Naive thymus-derived CD4-positive, alpha-beta T cell (primary cell): ENCODE measurements around the gene EPSTI1. TPM values are rescaled to one million over a fixed set of nuclear protein-coding genes. Genes with fewer than 3 reads are reported as not detected.
A peak's percentile ranks its signal among the peaks of the same experiment; 100 is the strongest.

Experiments used
- ATAC-seq: fragments of 150-1000 bp; cut with Tn5 transposase; 2 replicates; pipeline ENCODE4 v1.10.0; 2021; ENCODE audit warnings: mild to moderate bottlenecking, moderate library complexity
- CTCF ChIA-PET: fragments of 350-600 bp; sonication (Branson Sonifier 250); formaldehyde crosslinking; loops from one replicate; lab custom pipeline; 2021; ENCODE audit warnings: antibody characterized with exemption; lab: Charles Lee
- POLR2A ChIA-PET: fragments of 350-600 bp; sonication (Branson Sonifier 250); formaldehyde crosslinking; loops from one replicate; lab custom pipeline; 2021; ENCODE audit warnings: antibody characterized with exemption, inconsistent platforms; lab: Charles Lee
- DNase-seq, 9 donors: peaks; one replicate each; pipeline versions ENCODE4 v3.0.0 to v3.0.0-alpha.2; 2020 to 2022; ENCODE audit warnings: mixed read lengths in 1 of 9
- H3K27ac ChIP-seq: one replicate; pipeline ENCODE4 v1.7.0; 2013; ENCODE audit warnings: mild to moderate bottlenecking, low read depth, low read length, moderate library complexity
- H3K27me3 ChIP-seq, 2 donors: one replicate each; pipeline ENCODE4 v1.7.0; 2013; ENCODE audit warnings: low read length in 2 of 2, mild to moderate bottlenecking in 2 of 2, moderate library complexity in 2 of 2; ENCODE audit not compliant: control insufficient read depth in 2 of 2, insufficient read depth in 2 of 2
- H3K36me3 ChIP-seq, 3 experiments: 1 replicate in 2 of 3; 2 replicates in 1 of 3; pipeline ENCODE4 v1.7.0; 2013; ENCODE audit warnings: low read length in 3 of 3, mild to moderate bottlenecking in 3 of 3, moderate library complexity in 1 of 3; ENCODE audit not compliant: insufficient read depth in 3 of 3, control insufficient read depth in 2 of 3
- H3K4me1 ChIP-seq, 2 donors: one replicate each; pipeline ENCODE4 v1.7.0; 2013; ENCODE audit warnings: low read length in 2 of 2, mild to moderate bottlenecking in 2 of 2, moderate library complexity in 1 of 2; ENCODE audit not compliant: control insufficient read depth in 2 of 2, insufficient read depth in 2 of 2
- H3K4me3 ChIP-seq: 2 replicates; pipeline ENCODE4 v1.7.0; 2013; ENCODE audit warnings: mild to moderate bottlenecking, low read length
- H3K9me3 ChIP-seq, 3 experiments: 1 replicate in 2 of 3; 2 replicates in 1 of 3; pipeline ENCODE4 v1.7.0; 2013; ENCODE audit warnings: low read length in 3 of 3; ENCODE audit not compliant: control insufficient read depth in 2 of 3
- H3K27ac Mint-ChIP-seq, 9 donors: one replicate each; pipeline ENCODE4 v1.8.0; 2020 to 2022; ENCODE audit warnings: mixed read lengths in 9 of 9, mild to moderate bottlenecking in 8 of 9, moderate library complexity in 5 of 9, inconsistent platforms in 2 of 9
- H3K27me3 Mint-ChIP-seq, 5 donors: one replicate each; pipeline ENCODE4 v1.8.0; 2021 to 2022; ENCODE audit warnings: mixed read lengths in 5 of 5, mild to moderate bottlenecking in 1 of 5
- H3K36me3 Mint-ChIP-seq, 5 donors: one replicate each; pipeline ENCODE4 v1.8.0; 2020 to 2022; ENCODE audit warnings: mixed read lengths in 5 of 5, mild to moderate bottlenecking in 3 of 5, inconsistent platforms in 1 of 5
- H3K4me1 Mint-ChIP-seq, 7 donors: one replicate each; pipeline ENCODE4 v1.8.0; 2020 to 2022; ENCODE audit warnings: mixed read lengths in 7 of 7, mild to moderate bottlenecking in 3 of 7, inconsistent platforms in 1 of 7
- H3K4me3 Mint-ChIP-seq, 10 donors: one replicate each; pipeline ENCODE4 v1.8.0; 2020 to 2022; ENCODE audit warnings: mild to moderate bottlenecking in 10 of 10, mixed read lengths in 10 of 10, moderate library complexity in 6 of 10, inconsistent platforms in 2 of 10
- H3K9me3 Mint-ChIP-seq, 11 donors: one replicate each; pipeline ENCODE4 v1.8.0; 2020 to 2022; ENCODE audit warnings: mixed read lengths in 11 of 11, mild to moderate bottlenecking in 4 of 11, inconsistent platforms in 1 of 11, moderate library complexity in 1 of 11
- intact Hi-C, 2 donors: fragments of 100-400 bp; cut with micrococcal nuclease; formaldehyde crosslinking; loops; one replicate each; pipeline ENCODE4 v1.15.1; 2023
- polyA plus RNA-seq, 2 donors: library from polyadenylated mRNA; unstranded; fragments of 300-500 nt; fragmentation: Illumina TruSeq; gene quantifications; one replicate each; pipeline ENCODE4 v1.2.3, GENCODE V29; 2021
- total RNA-seq, 6 experiments: library from RNA in 5 of 6; stranded (reverse) in 5 of 6; gene quantifications; 1 replicate in 5 of 6; 2 replicates in 1 of 6; pipeline ENCODE4 v1.2.3 and lab custom pipeline; 2021 to 2026

Gene EPSTI1
- total and polyA plus RNA-seq, 7 experiments from 2014 or later: 8.4 to 125 (median 13.7) TPM

DNA sequence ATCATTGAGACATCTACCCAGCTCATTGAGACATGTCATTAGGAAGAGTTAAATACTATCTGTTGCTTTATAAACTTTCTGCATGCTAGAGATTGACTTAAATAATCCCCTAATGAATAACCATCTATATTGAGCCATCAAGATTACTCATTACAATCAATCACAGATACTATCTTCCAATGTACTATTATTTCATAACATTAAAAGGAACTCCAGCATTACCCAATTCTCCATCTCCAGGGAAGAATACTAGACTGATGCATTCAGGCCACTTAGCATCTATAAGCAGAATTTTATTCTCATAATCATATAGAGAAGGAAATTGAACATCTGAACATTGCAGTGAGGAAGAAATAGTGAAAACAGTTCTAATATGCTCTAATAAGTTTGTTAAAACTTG, 8.0 kb downstream of the EPSTI1 start:
- ChIA-PET CTCF (no interaction called here), POLR2A (no interaction called here)
- H3K9me3 ChIP-seq: no peaks in the 10 kb centered on the region
- no peak overlapping the region for H3K4me3 Mint-ChIP-seq
- H3K27ac Mint-ChIP-seq: no peak overlapping the region
- DNase-seq (no peak), ATAC-seq (no peak)
- no peak overlapping the region for H3K27ac ChIP-seq
- no peaks in the 10 kb centered on the region for H3K27me3 Mint-ChIP-seq
- intact Hi-C loops: no loop called here
- H3K27me3 ChIP-seq: no peaks in the 10 kb centered on the region
- no peaks in the 10 kb centered on the region for H3K4me1 ChIP-seq
- no peak overlapping the region for H3K4me3 ChIP-seq
- H3K4me1 Mint-ChIP-seq: peaks cover 13 to 66% (median 32%) of the 10 kb centered on the region in 7 donors
- H3K36me3 Mint-ChIP-seq: peaks cover 11 to 54% (median 31%) of the 10 kb centered on the region in 5 donors
- no peaks in the 10 kb centered on the region for H3K36me3 ChIP-seq
- H3K9me3 Mint-ChIP-seq: peaks cover 0 to 9% (median 0%) of the 10 kb centered on the region in 11 donors

DNA sequence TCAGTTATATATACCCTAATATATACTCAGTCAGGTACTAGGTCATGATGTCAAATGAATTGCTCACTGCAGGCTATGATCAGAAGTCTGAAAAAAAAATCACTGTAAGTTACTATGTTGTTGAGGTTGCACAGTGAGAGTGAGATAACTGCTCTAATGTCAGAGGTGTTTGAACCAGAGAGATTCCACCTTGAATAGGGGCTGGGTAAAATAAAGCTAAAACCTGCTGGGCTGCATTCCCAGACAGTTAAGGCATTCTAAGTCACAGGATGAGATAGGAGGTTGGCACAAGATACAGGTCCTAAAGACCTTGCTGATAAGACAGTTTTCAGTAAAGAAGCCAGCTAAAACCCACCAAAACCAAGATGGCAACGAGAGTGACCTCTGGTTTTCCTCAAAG, 10.2 kb downstream of the EPSTI1 start:
- DNase-seq: no peak
- Mint-ChIP-seq H3K27ac (no peak overlapping the region), H3K27me3 (no peaks in the 10 kb centered on the region), H3K36me3 (peaks cover 11 to 65% (median 42%) of the 10 kb centered on the region in 5 donors), H3K4me3 (no peak overlapping the region), H3K9me3 (peaks cover 0 to 13% (median 2%) of the 10 kb centered on the region in 11 donors), H3K4me1 (peaks cover 13 to 63% (median 32%) of the 10 kb centered on the region in 7 donors)
- no peak overlapping the region for H3K27ac ChIP-seq
- no peaks in the 10 kb centered on the region for H3K27me3 ChIP-seq
- intact Hi-C loops: no loop called here
- ATAC-seq: no peak
- H3K9me3 ChIP-seq: no peaks in the 10 kb centered on the region
- no peaks in the 10 kb centered on the region for H3K4me1 ChIP-seq
- ChIA-PET POLR2A (interaction anchor here (0.7 to 1.4 kb wide), 3 partner anchors 10 to 76 kb away, joined by 3 to 8 read pairs (median 6); partner anchors contain the start of gene EPSTI1), CTCF (no interaction called here)
- no peaks in the 10 kb centered on the region for H3K36me3 ChIP-seq
- H3K4me3 ChIP-seq: no peak overlapping the region

DNA sequence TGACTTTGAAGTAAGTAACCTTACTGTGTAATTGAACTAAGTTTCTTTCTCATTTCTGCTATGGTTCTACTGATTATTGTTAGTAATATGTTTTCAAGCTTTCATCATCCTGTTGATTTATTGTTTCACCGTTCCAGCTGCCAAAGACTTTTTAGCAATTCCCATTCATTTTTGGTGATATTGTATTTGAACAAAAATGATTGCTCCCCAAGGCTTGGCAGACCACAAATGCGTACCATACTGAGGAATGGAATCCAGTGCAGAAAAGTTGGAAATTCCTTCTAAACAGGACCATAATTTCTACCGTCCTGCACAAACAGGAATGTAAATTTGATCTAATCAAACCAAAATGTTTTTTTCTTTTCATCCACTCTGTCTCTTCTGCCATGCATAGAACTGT, 10.7 kb downstream of the EPSTI1 start:
- Mint-ChIP-seq H3K4me1 (peaks cover 13 to 63% (median 31%) of the 10 kb centered on the region in 7 donors), H3K27me3 (no peaks in the 10 kb centered on the region), H3K36me3 (peaks cover 11 to 67% (median 46%) of the 10 kb centered on the region in 5 donors), H3K4me3 (no peak overlapping the region), H3K27ac (peak overlapping the region in 1 of 9 donors; percentile 14), H3K9me3 (peaks cover 0 to 13% (median 2%) of the 10 kb centered on the region in 11 donors)
- DNase-seq: no peak
- CTCF ChIA-PET: interaction anchor here (1.2 kb wide), 1 partner anchor 9 kb away, joined by 5 read pairs; no protein-coding TSS in a partner anchor
- no peak overlapping the region for H3K4me3 ChIP-seq
- H3K9me3 ChIP-seq: no peaks in the 10 kb centered on the region
- no peak for ATAC-seq
- no peak overlapping the region for H3K27ac ChIP-seq
- no peaks in the 10 kb centered on the region for H3K36me3 ChIP-seq
- intact Hi-C loops: no loop called here
- H3K27me3 ChIP-seq: no peaks in the 10 kb centered on the region
- no peaks in the 10 kb centered on the region for H3K4me1 ChIP-seq
- POLR2A ChIA-PET: interaction anchor here (1.0 to 1.4 kb wide), 2 partner anchors 9 to 11 kb away, joined by 3 to 6 read pairs; partner anchors contain the start of gene EPSTI1

DNA sequence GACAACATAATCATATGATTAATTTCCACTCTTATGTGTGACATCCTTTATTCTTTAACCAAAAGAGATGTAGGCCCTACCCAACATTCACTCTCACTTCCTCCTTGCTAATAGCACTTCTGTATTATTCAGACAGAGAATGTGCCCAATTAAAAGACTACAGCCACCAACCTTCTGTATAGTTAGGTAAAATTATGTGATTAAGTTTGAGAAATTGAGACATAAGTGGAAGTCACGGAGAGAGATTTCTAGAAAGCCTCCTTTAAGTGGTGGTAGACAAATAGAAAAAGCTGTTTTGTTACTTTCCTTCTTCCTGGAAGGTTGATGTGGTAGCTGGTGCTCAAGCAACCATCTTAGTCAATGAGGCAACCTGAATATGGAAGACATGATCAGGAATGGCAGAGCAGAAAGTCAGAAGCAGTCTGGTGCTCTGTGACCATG, 14.8 kb downstream of the EPSTI1 start:
- intact Hi-C loops: loop anchor here in 1 of 2 donors (10.0 kb wide), 1 partner anchor 328 kb away; no protein-coding TSS in a partner anchor
- no peak for DNase-seq
- peak; percentile 61 for ATAC-seq

DNA sequence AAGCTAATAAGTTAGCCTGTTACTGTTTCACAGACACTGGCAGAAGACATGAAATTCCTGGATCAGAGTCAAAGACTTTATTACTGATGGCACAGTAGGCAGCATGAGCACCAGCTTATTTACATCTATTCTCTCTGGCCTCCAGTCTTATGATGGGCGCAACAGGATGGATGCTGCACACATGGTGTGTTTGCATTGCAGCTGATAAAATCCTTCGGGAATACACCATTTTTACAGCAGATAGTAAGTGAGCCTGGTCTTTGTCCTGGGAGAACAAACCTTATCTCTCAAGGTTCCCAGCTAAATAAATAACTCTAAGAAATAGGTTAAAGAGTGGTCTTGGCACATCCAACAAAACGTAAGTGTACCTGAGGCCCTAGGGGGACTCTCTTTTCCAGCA, 16.0 kb downstream of the EPSTI1 start:
- CTCF ChIA-PET: no interaction called here
- no peaks in the 10 kb centered on the region for H3K27me3 ChIP-seq
- DNase-seq (no peak), ATAC-seq (no peak)
- no peak overlapping the region for H3K27ac ChIP-seq
- peaks cover 0 to 11% (median 2%) of the 10 kb centered on the region in 11 donors for H3K9me3 Mint-ChIP-seq
- H3K4me1 Mint-ChIP-seq: peaks cover 6 to 41% (median 10%) of the 10 kb centered on the region in 7 donors
- no peak overlapping the region for H3K4me3 Mint-ChIP-seq
- intact Hi-C loops: loop anchor here in 1 of 2 donors (10.0 kb wide), 1 partner anchor 329 kb away; no protein-coding TSS in a partner anchor
- H3K9me3 ChIP-seq: no peaks in the 10 kb centered on the region
- no peaks in the 10 kb centered on the region for H3K36me3 ChIP-seq
- peaks cover 6 to 48% (median 33%) of the 10 kb centered on the region in 5 donors for H3K36me3 Mint-ChIP-seq
- POLR2A ChIA-PET: no interaction called here
- H3K27me3 Mint-ChIP-seq: no peaks in the 10 kb centered on the region
- H3K27ac Mint-ChIP-seq: peak overlapping the region in 2 of 9 donors; percentile 4 to 9
- H3K4me3 ChIP-seq: no peak overlapping the region
- peaks cover 0 to 1% of the 10 kb centered on the region in 2 donors for H3K4me1 ChIP-seq

More for the DNA sequence above, 14.8 kb downstream of the EPSTI1 start:
- ChIA-PET CTCF (no interaction called here), POLR2A (no interaction called here)
- Mint-ChIP-seq H3K27ac (peak overlapping the region in 1 of 9 donors; percentile 83), H3K36me3 (peaks cover 6 to 60% (median 38%) of the 10 kb centered on the region in 5 donors), H3K27me3 (no peaks in the 10 kb centered on the region), H3K9me3 (peaks cover 0 to 13% (median 2%) of the 10 kb centered on the region in 11 donors), H3K4me3 (no peak overlapping the region), H3K4me1 (peaks cover 4 to 41% (median 9%) of the 10 kb centered on the region in 7 donors)
- H3K27me3 ChIP-seq: no peaks in the 10 kb centered on the region
- H3K4me3 ChIP-seq: no peak overlapping the region
- no peak overlapping the region for H3K27ac ChIP-seq
- H3K36me3 ChIP-seq: no peaks in the 10 kb centered on the region
- H3K4me1 ChIP-seq: no peaks in the 10 kb centered on the region
- no peaks in the 10 kb centered on the region for H3K9me3 ChIP-seq

DNA sequence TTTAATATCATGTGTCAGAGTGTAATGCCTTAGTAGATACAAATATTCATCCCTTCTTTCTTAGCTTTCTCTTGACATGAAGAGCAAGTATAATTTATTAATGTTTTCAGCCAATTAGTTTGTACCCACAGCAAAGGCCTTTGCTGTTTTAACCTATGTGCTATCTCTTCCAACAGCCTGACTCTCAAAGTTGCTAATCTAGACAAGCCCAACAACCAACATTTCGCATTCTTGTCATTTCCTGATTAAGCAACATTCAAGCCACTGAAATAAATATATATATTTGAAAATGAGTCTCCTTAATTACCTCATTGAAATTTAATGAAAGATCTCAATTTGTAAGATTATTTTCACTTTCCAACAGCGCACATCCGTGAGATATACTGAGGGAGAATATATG, 18.5 kb downstream of the EPSTI1 start:
- no peak overlapping the region for H3K4me3 Mint-ChIP-seq
- ChIA-PET CTCF (interaction anchor here (0.9 to 1.3 kb wide), 2 partner anchors 10 to 19 kb away, joined by 3 read pairs; no protein-coding TSS in a partner anchor), POLR2A (interaction anchor here (1.7 kb wide), 1 partner anchor 19 kb away, joined by 6 read pairs; the partner anchor contains the start of gene EPSTI1)
- no peaks in the 10 kb centered on the region for H3K9me3 ChIP-seq
- peaks cover 8 to 18% of the 10 kb centered on the region in 2 donors for H3K4me1 ChIP-seq
- H3K27ac ChIP-seq: no peak overlapping the region
- no peak overlapping the region for H3K4me3 ChIP-seq
- no peak for ATAC-seq
- peaks cover 0 to 7% (median 0%) of the 10 kb centered on the region in 11 donors for H3K9me3 Mint-ChIP-seq
- H3K4me1 Mint-ChIP-seq: peaks cover 11 to 47% (median 25%) of the 10 kb centered on the region in 7 donors
- peaks cover 0 to 3% (median 2%) of the 10 kb centered on the region in 3 experiments for H3K36me3 ChIP-seq
- DNase-seq: no peak
- intact Hi-C loops: loop anchor here (5.0 to 10.0 kb wide), 2 partner anchors 331 to 899 kb away; no protein-coding TSS in a partner anchor
- peaks cover 0 to 43% (median 26%) of the 10 kb centered on the region in 5 donors for H3K36me3 Mint-ChIP-seq
- H3K27me3 ChIP-seq: no peaks in the 10 kb centered on the region
- no peaks in the 10 kb centered on the region for H3K27me3 Mint-ChIP-seq
- H3K27ac Mint-ChIP-seq: peak overlapping the region in 1 of 9 donors; percentile 14
